Measurements from ENCODE around the gene MTHFSD.

- TF ChIP-seq, protein P1, sequence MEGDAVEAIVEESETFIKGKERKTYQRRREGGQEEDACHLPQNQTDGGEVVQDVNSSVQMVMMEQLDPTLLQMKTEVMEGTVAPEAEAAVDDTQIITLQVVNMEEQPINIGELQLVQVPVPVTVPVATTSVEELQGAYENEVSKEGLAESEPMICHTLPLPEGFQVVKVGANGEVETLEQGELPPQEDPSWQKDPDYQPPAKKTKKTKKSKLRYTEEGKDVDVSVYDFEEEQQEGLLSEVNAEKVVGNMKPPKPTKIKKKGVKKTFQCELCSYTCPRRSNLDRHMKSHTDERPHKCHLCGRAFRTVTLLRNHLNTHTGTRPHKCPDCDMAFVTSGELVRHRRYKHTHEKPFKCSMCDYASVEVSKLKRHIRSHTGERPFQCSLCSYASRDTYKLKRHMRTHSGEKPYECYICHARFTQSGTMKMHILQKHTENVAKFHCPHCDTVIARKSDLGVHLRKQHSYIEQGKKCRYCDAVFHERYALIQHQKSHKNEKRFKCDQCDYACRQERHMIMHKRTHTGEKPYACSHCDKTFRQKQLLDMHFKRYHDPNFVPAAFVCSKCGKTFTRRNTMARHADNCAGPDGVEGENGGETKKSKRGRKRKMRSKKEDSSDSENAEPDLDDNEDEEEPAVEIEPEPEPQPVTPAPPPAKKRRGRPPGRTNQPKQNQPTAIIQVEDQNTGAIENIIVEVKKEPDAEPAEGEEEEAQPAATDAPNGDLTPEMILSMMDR (conservative IDR thresholded peaks at IDR 0.05): no peak
- TF ChIP-seq ZFX (IDR thresholded peaks at IDR 0.05): no peak
These were observed 58.0 kb downstream of the MTHFSD start for GRCh38 chr16:86496929-86497461.
